ENCODE data around the gene FGFR3.
A peak's percentile ranks its signal among the peaks of the same experiment; 100 is the strongest.

Gene FGFR3

DNA sequence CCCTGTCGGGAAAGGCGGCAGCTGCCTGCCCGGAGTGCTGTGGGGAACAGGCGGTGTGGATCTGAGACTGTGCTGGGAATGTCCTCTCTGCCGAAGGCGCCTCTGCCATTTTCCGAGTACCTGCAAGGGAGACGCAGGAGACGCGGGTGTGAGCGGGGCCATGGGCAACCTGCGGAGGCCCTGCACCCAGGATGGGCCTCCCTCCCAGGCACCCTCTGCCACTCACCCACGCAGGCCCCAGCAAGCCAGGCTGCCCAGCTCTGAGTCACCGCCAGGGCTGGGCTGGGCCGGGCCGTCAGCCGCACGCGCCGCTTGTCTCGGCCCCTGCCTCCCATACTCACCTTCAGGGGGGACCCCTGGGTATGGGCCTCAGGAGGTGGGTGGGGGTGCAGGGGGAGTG, 3.5 kb upstream of the FGFR3 start:
- DNase-seq, result no peak

DNA sequence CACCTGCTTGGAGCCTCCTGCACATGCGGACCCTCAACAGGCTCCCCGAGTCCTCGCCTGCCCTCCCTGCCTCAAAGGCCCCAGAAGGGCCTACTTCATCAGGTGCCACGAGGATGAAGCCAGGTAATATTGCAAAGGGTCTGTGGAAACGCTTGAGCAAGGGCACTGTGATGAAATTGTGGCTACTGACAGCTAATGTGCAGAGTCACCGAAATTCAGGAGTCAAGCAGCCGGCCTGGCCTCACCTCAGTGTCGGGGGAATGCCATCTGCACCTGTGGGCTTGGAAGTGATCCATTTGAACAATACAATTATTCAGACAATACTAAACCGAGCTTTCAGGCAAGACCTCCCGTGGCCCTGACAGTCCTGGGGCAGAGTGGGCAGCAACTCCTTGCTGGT, 3.1 kb upstream of the FGFR3 start:
- DNase-seq, result no peak

DNA sequence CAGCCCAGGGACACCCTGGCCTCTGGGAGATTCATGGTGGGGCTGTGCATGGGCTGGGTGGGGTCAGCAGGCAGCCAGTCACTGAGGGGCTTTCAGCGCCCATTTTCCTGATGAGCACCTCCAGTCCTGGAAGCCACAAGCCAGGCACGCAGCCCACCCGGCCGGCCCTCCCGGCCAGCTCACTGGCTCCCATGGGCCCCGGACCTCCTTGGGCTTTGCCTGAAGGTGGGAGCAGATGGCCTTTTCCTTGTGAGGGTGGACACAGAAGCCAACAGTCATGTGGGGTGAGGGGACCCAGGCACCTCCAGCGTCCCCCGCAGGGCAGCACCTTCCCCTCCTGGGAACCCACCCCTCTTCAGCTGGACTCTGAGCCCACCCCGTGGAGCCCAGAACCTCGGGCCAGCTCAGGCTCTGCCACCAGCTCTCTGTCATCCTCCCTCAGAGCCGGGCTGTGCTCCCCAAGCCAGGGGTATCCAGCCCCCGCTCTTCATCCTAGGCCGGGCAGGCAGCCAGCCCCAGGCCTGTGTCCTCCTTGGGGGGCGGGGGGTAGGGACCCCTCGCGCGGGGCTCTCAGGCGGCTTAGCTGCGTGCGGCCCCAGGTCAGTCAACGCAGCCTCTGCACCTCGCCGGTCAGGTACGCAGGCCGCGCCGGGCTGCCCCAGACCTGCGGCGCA, 798 bp upstream of the FGFR3 start:
- DNase-seq, result peak; percentile 42

DNA sequence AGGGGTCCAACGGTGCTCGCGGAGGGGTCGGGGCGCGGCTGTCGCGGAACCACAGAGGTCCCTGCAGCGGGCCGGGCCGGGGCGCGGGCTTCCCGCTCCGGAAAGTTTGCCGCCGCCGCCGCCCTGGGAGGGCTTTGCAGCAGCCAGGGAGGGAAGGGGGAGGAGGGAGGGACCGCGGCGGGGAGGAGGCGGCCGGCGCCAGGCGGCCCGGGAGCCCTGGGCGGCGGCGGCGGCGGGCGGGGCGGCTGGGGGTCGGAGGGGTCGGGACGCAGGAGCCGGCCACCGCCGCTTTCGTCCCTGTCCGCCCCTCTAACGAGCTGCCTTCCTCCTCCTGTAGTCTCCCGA, 375 bp downstream of the FGFR3 start:
- DNase-seq, result peak; percentile 61

DNA sequence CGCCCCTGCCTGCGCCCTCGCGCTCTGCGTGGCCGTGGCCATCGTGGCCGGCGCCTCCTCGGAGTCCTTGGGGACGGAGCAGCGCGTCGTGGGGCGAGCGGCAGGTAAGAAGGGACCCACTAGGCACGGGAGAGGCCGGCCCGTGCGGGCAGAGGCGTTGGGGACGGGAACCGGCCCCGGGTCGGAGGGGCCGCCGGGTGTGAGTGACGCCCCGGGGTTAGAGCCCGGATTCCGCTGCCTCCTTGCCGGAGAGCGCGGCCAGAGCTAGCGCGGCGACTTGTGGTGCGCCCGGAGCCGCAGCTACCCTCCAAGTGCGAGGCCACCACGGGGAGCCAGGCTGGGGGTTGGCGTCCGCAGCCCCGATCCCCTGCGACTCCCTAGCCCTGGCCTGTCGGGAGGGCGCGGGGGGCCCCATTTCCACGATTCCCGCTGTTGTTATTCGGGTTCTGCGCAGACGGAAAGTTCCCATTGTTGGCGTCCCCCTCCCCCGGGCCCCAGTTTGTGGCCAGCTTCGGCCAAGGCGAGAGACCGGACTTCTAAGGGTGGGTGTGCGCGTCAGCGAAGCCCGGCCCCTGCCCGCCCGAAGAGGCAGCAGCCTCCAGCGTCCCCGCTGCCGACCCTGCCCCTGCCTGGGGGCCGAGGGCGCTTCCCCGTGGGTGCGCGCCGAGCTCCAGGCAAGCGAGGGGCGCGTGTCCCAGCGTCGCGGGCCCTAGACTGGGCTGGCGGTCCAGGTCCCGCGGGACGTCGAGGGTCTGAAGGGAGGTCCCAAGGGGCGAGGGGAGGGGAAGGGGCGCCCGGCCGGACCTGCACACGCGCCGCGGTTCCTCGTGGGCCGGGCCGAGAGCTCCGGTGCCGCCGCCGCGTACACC, 1.1 kb downstream of the FGFR3 start:
- DNase-seq, result peak; percentile 62

DNA sequence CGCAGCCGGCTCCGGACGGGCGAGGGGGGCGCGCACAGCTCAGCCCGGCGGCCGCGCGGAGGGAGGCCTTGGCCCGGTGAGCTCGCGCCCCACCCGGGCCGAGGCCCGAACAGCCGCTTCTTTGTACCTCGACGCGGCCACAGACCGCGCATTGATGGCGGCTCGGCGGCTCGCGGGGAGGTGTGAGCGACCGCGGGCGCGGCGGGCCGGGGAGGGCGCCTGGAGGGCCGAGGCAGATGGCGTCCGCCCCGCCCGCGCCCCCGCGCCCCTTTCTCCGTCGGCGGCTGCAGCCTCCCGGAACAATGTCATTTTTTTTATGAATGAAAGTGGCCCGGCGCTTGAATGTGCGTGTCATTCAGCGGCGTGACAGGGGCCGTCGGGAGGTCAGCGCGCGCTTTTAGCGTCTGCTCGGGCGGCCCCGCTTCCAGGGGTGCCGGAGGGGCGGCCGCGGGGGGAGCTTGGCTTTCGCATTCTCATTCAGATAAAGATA, 1.8 kb downstream of the FGFR3 start:
- peak; percentile 70 for DNase-seq

DNA sequence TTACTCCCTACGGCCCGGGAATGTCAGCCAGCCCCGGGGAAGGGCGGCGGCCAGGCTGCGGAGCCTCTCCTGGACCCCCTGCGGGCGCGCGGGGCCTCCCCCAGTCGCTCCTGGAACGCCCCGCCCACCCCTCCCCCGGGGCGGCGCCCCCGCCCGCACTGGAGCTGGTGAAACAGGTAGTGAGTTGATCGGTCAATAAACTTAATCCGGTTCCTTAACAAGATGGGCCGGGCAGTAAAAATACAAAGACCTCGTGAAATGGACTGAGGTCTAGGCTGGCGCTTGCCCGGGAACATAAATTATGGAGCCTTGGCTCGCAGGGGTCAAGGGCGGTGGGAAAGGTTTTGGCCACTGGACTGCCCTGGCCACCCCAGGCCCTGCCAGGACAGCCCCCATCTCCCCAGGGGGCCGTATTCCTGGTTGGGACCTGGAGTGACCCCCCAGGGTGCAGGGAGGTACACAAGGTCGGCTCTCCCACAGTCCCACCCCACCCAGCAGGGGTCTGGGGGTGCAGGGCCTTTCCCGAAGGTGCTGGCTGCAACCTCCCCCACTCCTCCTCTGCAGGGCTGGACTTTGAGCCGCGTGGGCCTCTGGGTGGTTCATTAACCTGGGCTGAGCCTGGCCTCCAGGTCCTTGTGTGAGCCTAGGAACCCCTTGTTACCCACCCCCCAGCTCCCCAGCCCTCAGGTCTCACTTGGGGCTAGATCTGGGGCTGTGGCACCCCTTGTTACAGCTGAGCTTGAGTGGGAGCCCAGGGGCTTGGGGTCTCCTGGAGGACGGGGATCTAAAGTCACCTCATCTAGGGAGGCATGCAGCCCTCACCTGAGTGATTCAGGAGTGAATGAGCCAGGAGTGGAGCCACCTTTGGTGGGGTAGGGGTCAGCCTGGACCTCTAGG, 2.5 kb downstream of the FGFR3 start:
- DNase-seq, result no peak

DNA sequence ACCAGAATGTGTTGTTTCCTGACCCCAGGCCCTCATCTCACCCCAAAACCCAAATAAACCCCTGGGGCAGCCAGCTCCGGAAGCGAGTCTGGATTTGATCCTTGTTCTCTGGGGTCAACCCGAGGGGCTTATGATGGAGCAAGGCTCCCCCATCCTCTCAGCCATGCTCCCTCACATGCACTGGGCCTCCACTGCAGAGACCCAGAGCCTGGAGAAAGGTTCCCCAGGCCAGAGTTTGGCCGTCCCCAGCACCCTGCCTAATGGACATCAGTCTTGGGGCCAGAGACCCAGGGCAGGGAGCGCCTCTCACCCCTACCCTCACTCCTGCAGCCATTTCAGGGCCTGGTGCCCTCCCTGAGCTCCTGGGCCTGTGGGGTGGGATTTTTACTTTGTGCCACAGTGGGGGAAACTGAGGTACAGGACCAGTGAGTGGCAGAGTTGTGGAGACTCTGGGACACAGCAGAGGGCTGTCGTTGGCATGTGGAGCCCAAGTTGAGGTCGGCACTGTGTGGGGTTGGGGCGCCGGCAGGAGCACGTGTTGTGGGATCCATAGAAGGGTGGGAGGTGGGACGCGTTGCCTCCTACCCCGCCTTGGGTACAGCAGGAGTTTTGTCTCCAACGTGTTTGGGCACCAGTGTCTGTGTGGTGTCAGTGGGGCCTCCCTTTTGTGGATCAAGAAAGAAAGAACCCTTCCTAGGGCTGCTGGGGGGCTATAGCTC, 3.6 kb downstream of the FGFR3 start:
- no peak for DNase-seq

DNA sequence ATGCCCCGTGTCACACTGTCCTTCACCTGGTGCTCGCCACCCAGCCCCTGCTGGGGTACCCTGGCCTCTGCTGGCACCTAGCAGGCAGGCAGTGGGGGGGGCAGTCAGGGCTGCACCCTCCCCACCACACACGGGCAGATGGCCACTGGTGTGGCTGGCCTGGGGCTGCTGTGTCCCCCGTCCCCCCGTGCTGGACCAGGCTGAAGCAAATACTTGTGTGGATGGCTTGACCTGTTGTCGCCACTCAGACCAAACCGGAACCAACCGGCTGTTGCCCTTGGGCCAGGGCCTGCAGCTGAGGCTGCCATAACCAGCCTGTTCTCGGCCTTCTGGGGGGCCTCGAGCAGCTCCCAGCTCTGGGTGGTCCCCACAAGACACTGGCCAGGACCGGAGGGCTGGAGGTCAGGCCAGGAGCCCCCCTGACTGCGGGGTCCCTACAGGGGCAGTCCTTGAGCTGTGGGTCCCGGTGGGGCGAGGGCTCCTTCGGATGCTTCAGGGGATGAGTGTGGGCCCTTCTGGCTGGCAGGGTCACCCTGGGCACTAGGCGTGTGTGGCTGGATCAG, 4.3 kb downstream of the FGFR3 start:
- DNase-seq, result no peak

DNA sequence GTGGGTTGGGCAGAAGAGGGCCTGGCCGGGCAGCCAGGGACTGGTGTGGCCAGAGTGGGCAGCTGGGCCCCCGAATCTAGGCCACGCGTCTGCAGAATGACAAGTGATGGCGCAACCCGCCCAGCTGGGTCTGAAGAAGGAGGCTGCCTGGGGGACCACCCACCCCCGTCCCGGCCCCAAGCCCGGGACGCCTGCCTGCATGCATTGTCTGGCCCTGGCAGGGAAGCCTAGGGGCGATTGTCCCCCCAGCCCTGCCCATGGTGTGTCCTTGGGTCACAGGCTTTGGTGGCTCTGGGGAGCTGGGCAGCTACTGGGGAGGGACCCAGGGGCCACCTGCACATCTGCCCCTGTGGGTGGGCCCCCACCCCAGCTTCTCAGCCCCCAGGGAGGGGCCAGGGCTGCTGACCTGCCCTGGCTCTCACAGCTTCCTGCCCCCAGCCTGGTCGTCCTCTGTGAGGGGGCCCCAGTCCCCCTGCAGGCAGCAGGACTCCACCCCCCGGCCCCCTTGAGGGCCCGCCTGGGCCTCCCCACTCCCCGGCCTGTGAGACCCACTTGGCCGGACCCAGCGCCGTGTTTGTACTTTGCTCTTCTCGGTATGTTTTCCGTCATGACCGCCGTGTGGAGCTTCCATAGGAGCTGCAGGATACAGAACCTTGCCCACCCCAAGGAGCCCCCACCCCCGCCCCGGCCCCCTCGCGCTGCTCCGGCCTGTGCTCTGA, 4.9 kb downstream of the FGFR3 start:
- peak; percentile 58 for DNase-seq

DNA sequence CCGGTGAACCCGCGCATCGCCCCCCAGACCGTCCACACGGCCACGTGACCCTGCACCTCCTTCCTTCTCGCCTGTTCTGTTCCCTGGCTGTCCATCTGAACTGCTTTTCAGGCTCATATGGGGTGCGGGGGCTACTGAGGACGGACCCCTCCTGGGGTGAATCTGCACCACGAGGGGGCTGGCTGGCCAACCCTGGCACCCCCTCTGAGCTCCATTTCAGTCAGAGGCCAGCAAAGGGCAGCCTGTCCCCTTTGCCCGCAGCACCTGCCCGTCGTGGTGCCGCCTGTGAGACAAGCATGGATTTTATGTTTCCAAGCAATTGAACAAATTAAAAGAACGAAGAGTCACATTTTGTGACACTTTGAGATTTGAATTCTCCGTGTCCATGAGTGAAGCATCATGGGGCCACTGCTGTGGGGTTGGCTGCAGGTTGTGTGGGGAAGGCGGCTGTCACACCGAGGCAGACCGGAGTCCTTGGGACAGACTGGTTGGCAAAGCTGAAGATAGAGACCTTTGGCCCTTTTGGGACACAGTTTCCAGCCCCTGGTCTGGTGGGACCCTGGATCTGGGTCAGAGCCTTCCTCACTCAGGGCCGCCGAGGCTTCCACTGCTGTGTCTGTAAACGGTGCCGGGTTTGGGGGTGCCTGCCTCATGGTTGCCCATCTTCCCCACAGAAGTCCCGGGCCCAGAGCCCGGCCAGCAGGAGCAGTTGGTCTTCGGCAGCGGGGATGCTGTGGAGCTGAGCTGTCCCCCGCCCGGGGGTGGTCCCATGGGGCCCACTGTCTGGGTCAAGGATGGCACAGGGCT, 5.7 kb downstream of the FGFR3 start:
- DNase-seq, result peak; percentile 35

DNA sequence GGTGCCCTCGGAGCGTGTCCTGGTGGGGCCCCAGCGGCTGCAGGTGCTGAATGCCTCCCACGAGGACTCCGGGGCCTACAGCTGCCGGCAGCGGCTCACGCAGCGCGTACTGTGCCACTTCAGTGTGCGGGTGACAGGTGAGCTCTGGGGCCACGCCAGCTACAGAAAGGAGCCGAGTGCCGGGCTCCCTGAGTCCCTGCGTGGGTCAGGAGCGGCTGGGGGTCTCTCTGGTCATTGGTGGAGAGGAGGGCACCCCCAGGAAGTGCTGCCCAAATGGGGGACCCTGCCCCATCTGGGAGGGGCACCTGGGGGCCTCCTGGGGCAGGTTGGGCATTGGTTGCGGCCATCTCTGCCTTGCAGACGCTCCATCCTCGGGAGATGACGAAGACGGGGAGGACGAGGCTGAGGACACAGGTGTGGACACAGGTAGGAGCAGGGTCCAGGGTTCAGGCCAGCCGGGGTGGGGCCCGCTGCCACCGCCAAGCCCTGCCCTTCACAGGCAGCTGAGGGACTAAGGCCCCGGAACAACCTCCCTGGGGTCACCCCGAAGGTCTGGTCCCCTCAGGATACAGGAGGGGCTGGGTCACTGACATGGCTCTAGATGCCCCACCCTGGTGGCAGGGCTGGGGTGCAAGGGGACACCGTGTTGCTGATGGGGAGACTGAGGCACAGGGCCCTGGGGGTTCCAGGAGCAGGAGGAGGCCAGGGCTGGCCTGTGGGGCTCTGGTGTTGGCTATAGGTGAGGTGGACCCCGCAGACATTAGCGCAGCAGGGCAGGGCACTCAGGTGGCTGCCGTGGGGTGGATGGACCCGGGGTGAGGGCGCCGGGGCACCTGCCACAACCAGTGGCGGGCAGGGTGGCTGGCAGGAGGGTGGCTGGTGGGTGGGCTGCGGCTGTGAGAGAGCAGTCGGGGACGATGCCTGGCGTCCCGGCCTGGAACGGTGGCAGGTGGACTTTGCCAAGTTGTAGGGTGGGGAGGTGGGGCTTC, 6.6 kb downstream of the FGFR3 start:
- no peak for DNase-seq

DNA sequence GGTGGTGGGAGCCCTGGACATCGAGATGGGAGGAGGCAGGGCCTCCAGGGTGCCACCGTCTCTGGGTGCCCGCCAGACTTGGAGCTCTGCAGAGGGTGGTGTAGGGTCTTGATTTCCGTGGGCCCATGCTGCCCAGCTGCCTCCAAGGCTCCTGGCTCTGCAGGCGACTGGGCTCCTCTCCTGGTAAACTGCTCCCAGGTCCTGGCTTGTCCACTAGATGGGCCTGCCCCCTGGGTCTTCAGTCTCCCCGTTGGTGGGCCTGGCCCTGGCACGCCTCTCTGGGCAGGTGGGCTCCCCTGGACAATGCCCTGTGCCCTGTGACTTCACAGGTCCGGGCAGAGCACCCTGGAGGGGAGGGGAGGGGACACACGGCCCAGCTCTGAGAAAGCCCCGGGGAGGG, 7.7 kb downstream of the FGFR3 start:
- DNase-seq, result no peak

DNA sequence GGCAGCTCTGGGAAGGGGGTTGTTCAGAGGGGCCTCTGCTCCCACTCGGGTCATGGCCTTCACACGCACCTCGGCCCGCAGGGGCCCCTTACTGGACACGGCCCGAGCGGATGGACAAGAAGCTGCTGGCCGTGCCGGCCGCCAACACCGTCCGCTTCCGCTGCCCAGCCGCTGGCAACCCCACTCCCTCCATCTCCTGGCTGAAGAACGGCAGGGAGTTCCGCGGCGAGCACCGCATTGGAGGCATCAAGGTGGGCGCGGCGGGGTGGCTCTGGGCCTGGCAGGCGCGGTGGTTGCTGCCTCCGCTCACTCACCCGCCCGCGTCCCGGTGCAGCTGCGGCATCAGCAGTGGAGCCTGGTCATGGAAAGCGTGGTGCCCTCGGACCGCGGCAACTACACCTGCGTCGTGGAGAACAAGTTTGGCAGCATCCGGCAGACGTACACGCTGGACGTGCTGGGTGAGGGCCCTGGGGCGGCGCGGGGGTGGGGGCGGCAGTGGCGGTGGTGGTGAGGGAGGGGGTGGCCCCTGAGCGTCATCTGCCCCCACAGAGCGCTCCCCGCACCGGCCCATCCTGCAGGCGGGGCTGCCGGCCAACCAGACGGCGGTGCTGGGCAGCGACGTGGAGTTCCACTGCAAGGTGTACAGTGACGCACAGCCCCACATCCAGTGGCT, 8.3 kb downstream of the FGFR3 start:
- DNase-seq, result no peak

DNA sequence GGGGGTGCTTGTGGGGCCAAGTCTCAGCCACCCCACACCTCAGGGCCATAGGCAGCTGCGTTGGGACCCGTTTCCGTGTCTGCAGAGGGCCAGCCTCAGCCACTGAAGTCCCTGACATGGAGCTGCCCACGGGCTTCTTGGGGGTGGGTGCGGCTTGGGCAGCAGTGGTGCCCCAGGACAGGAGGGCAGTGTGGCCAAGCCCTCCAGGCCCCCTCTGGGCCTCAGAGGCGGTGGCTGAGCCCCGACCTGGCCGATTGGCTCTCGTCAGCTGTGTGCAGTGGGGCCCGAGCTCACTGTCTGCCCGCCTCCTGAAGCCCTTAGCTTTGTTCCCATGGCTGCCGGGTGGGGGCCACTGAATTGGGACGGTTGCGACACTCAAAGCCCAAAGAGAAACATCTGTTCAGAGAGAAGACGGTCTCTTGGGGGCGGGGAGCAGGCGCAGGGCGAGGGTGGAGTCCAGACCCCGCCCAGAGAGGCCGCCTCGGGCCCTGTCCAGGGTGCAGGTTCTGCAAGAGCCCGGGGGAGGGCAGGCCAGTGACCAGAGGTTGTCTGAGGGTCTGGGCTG, 9.1 kb downstream of the FGFR3 start:
- DNase-seq, result no peak

DNA sequence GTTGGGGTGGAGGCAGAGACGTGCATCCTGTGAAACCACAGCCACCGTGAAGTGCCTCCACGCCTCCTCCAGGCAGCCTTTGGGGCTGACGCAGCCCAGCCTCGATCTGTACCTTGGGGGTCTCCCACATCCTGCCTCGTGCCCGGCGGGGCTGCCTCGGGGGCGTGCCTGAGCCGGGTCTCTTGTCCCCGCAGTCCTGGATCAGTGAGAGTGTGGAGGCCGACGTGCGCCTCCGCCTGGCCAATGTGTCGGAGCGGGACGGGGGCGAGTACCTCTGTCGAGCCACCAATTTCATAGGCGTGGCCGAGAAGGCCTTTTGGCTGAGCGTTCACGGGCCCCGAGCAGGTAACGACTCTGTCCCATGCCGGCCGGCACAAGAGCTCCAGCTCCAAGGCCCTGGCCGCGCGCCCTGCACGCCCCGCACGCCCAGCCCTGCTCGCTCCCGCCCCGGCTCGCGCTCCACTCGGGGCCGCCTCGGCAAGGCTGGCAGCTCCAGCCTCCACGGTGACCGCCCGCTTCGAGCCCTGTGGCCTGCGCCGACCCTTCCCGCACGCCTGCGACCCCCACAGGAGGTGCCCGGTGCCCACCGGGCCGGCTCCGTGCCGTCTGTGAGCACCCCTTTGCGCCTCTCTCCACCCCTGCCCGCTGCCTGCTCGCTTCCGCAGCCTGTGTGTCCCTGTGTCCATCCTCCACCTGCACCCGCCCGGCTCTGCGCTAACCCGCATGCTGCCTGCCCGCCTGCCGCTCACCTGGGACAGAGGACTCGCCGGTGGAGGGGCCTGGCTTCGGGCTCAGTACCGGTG, 9.8 kb downstream of the FGFR3 start:
- DNase-seq, result no peak
